ENCODE measurements around the gene ACOT7.
"Not testable (repeated sequence)": the region's sequence is repeated elsewhere in the genome, so short reads cannot be mapped to it uniquely, and the experiment has no call there.

ACOT7 gene

GRCh38 chr1:6395130-6395529, 1.6 kb upstream of the ACOT7 start:
- not testable (repeated sequence) for DNase-seq

GRCh38 chr1:6392809-6393399, 663 bp downstream of the ACOT7 start:
- no peak for DNase-seq

- no peak for DNase-seq
These were observed 1.4 kb downstream of the ACOT7 start for GRCh38 chr1:6391951-6392808.

DNA sequence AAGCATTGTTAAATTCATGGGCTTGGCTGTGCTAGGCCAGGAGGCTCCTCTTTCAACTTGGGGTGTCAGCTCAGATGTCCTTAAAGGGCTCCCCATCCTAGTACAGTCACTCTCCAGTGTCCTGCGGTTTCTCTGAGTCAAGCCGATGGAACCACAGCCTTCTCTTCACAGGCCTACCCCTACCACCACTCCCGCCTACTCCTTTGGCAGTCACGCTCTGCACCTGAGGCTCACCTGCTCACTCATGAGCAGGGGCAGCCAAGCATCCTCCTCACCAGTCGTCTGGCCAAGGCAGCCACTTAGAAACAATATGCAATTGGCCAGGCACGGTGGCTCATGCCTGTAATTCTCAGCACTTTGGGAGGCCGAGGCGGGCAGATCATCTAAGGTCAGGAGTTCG, 3.6 kb downstream of the ACOT7 start:
- DNase-seq = no peak

GRCh38 chr1:6386371-6386949, 7.1 kb downstream of the ACOT7 start:
- DNase-seq = no peak

DNA sequence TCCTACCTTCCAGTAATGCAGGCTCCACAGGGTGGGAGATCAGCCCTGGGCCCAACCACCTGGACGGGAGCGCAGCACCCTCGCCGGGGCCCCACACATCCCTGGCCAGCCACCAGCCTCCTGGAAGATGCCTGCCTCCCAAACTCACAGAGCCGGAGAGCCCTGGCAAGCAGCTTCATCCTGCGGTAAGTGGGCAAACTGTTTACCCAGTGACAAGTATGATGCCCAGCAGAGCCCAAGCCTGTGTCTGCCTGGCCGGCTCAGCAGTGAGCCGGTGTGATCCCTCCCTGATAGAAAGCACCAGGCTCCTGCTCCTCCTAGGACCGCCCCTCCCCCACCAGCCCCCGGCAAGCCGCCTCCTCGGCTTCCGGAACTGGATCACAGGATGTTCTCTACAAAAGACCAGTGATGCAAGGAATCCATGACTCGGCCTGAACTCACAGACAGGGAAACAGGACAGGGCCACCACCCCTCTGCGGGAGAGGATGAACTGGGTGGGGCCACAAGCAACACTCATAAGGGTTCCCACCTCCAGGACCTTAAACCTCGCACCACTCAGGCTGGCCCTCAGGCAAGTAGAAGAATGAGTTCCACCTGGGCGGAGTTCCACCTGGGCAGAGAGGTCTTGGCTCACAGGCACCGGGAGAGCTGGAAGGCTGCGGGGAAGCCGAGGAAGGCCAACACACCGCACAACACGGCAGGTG, 7.9 kb downstream of the ACOT7 start:
- no peak for DNase-seq

- DNase-seq = no peak
These were observed 8.6 kb downstream of the ACOT7 start for GRCh38 chr1:6384962-6385361.

GRCh38 chr1:6384135-6384534, 9.4 kb downstream of the ACOT7 start:
- no peak for DNase-seq

DNA sequence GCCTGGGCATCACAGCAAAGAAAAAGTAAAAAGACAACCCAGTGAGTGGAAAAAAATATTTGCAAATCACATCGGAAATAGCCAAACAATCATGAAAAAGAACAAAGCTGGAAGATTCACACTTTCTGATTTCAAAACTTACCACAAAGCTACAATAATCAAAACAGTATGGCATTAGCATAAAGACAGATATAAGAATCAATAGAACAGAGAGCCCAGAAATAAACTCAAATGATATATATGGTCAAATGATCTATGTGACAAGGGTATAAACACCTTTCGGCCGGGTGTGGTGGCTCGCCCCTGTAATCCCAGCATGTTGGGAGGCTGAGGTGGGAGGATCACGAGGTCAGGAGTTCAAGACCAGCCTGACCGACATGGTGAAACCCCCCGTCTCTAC, 13.5 kb downstream of the ACOT7 start:
- no peak for DNase-seq

GRCh38 chr1:6378096-6378746, 15.3 kb downstream of the ACOT7 start:
- no peak for DNase-seq

DNA sequence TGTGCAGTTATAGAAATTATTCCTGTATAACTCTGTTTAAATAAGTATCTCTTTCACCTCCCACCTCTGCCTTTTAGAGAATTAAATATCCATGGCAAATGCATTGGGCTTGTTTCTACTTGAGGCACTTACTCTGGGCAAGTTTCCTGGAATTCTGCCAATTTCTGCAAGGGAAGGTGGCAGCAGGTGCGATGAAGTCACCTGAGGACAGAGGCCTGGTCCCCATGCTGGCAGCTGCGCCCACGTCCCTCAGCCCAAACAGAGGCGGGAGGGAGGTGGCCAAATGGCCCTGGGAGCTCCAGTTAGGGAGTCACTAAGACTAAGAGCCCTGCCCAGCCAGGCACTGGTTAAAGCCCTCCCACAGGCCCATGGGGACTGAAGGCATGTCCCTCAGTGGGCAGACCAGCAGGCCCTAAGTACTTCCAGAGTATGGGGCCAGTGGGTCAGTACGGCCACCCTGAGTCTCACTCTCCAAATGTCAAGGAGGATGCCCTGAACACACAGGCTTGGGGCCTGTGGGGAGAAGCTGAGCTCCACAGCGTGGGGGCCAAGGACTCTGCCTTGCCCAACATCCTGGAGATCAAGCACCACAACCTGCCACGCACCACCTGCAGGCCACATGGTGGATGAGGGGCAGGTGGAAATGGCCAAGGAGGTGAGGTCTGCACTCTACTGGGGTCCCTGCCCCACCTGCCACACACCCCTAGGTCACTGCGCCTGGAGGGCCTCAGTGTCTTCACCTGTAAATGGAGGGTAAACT, 19.4 kb downstream of the ACOT7 start:
- DNase-seq = no peak

- DNase-seq = not testable (repeated sequence)
These were observed 21.3 kb downstream of the ACOT7 start for GRCh38 chr1:6372236-6372635.

GRCh38 chr1:6370006-6370405, 23.6 kb downstream of the ACOT7 start:
- no peak for DNase-seq

DNA sequence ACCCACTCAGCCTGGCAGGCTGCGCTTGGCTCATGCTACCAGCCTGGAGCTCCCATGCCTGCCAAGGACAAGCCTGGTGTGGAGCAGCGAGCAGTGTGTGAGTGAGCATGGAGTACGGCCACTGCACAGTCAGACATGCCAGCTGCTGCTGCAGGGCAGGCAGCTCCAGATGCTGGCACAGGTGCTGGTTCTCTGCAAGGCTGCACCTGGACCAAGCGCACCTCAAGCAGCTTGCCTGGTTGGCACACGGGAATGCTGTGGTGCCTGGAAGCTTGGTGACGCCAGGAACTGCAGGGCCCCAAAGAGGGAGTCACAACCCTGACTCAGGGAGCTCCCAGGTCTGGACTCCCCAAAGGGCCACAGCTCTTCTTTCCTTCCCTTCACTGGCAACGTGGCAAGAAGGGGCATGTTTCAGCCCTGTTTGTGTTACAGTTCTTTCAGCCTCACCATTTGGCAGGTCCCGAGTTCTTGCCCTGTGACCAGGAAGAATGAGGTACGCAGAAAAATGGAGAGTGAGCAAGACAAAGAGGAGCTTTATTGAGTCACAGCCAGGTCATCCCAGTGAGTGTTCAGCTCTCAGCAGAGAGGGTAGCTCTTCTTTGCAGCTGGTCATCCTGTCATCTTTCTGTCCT, 26.1 kb downstream of the ACOT7 start:
- no peak for DNase-seq

GRCh38 chr1:6365047-6365446, 28.5 kb downstream of the ACOT7 start:
- DNase-seq = no peak

- not testable (repeated sequence) for DNase-seq
These were observed 30.3 kb downstream of the ACOT7 start for GRCh38 chr1:6363085-6363884.

DNA sequence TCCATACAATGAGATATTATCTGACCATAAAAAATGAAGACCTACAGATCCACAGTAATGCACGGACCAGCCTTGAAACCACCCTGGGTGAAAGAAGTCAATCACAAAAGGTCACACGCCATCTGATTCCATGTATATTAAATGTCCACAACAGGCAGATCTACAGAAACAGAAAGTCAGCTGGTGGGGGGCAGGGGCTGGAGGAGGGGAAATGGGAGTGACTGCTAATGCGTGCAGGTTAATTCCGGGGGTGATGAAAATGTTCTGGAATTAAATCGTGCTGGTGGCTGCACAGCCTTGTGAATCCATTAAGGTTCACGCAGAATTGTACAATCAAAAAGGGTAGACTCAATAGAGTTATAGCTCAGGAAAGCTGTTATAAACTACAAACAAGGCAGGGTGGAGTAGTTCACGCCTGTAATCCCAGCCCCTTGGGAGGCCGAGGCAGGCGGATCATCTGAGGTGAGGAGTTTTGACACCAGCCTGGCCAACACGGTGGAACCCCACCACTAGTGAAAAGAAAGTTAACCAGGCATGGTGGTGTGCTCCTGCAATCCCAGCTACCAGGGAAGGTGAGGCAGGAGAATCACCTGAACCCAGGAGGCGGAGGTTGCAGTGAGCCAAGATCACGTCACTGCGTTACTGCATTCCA, 32.3 kb downstream of the ACOT7 start:
- DNase-seq = no peak

GRCh38 chr1:6360517-6361070, 33.0 kb downstream of the ACOT7 start:
- DNase-seq = no peak

DNA sequence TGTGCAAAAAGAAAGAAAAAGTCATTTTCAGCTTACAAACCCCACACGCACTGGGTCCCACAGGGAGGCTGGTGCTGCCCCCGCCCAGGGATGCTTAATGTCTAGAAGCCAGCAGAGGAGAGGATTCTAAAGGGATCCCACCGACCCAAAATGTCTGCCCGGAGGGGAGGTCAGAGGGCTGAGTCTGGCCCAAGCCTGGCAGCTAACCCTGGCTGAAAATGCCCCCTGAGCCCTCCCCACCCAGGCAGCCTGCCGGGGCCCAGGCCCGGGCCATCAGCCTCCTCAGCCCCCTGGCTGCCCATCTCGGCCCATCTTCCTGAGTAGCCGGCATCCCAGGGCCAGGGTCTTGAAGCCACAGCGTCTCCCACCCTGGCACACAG, 33.5 kb downstream of the ACOT7 start:
- DNase-seq = no peak
